Fibroblast of the aortic adventitia (primary cell): ENCODE results near the gene PHF8. TPM values are rescaled to one million over a fixed set of nuclear protein-coding genes. Genes with fewer than 3 reads are reported as not detected.

ENCODE experiments used
- DNase-seq: peaks from one replicate; pipeline ENCODE4 v3.0.0-alpha.2; 2010; ENCODE audit warnings: low read depth
- H3K4me3 ChIP-seq: 2 replicates; pipeline ENCODE4 v1.5.1; 2011; ENCODE audit warnings: low read depth, mild to moderate bottlenecking, control low read depth, low read length, moderate library complexity
- CTCF ChIP-seq: IDR thresholded peaks from 2 replicates; pipeline ENCODE4 v1.5.1; 2011; ENCODE audit warnings: mild to moderate bottlenecking, low read length, control low read depth, inconsistent platforms; ENCODE audit not compliant: insufficient read depth
- total RNA-seq: library from RNA; depleted of rRNA; stranded (reverse); fragments of >200 nt; gene quantifications from 2 replicates; pipeline ENCODE4 v1.2.3, GENCODE V29; 2012; ENCODE audit warnings: low replicate concordance

Gene PHF8
- total RNA-seq, 1 donor = 13.8 TPM

DNA sequence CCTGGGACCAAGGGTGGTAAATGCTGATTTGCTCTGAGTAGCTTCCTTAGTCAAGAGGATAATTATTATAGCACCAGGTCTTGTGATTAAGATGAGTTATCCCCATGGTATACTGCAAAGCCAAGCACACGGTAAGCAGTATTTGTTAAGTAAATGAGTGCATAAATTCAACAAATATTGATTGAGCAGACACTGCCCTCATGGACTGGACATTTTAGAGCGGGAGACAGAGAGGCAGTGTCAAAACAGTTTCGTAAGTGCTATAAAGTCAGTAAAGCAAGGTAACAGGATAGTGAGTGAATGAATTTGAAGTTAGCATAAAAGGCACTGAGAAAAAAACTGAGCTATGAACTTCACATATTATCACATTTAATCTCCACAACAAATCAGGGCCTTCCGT, 13.9 kb downstream of the PHF8 start:
- H3K4me3 ChIP-seq = no peak overlapping the region
- TF ChIP-seq CTCF = no peak
- no peak for DNase-seq

GRCh38 chrX:54029529-54030143, 14.6 kb downstream of the PHF8 start:
- TF ChIP-seq CTCF = no peak
- DNase-seq = no peak

DNA sequence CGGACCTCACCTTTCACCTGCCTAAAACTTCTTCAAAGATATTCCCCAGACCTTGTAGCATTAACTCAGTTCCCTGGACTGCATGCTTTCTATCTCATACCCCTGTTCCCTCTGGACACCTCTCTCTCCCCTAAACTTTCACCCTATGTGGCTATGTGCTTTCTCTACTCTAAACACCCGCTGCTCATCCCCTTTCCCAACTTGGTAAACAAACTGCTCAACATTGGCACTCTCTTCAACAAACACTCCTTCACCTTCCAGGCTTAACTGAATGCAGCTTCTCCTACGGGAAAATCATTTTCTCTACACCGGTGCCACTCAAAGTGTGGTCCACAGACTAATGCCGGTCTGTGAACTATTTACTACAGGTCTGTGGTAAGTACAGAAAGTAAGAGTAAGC, 19.9 kb downstream of the PHF8 start:
- TF ChIP-seq CTCF = no peak
- DNase-seq = no peak
- H3K4me3 ChIP-seq = no peak overlapping the region

More at GRCh38 chrX:54029529-54030143, 14.6 kb downstream of the PHF8 start:
- no peak overlapping the region for H3K4me3 ChIP-seq

DNA sequence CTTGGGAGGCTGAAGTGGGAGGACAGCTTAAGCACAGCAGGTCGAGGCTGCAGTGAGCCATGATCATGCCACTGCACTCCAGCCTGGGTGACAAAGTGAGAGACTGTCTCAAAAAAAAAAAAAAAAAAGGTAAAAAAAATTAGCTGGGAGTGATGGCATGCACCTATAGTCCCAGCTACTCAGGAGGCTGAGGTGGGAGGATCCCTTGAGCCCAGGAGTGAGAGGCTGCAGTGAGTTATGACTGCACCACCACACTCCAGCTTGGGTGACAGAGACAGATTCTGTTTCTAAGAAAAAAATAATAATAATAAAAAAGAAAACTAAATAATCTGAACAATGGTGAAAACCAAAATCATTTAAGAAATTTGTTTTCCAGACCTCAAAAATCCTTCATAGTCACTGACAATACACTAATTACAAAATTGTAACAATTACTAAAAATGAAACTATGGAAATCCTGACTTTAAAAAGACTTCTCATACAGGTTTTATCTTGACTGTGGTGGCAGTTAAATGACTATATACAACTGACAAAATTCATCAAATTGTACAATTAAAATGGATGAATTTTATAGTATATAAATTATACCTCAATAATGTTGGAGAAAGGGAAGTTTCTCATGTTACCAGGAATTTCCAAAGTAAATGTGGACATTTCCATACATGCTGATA, 31.3 kb downstream of the PHF8 start:
- no peak overlapping the region for H3K4me3 ChIP-seq
- TF ChIP-seq CTCF = no peak
- DNase-seq = no peak

DNA sequence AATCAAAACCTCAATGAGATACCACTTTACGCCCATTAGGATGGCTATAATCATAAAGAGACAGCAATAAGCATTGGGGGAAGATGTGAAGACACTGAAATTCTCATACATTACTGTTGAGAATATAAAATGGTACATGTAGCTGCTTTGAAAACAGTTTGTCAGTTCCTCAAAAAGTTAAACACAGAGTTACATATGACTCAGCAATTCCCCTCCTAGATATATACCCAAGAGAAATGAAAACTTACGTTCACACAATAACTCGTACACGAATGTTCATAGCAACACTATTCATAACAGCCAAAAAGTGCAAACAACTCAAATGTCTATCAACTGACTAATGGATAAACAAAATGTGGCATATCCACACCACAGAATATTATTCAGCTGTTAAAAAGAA, 36.6 kb downstream of the PHF8 start:
- TF ChIP-seq CTCF = no peak
- no peak for DNase-seq

GRCh38 chrX:53997724-53998123, 46.5 kb downstream of the PHF8 start:
- H3K4me3 ChIP-seq = no peak overlapping the region
- no peak for DNase-seq
- TF ChIP-seq CTCF = no peak

More for the DNA sequence above, 36.6 kb downstream of the PHF8 start:
- H3K4me3 ChIP-seq = no peak overlapping the region
